K562 (cell line): ENCODE results near the gene YKT6.

ENCODE experiments used
- CBX2 ChIP-seq: fragments of 200-600 bp; sonication (generic); IDR thresholded peaks from one replicate; pipeline ENCODE4 v1.6.1; 2012; ENCODE audit warnings: mild to moderate bottlenecking, low read length, inconsistent platforms; ENCODE audit not compliant: insufficient read depth, poor library complexity, severe bottlenecking
- CBX3 ChIP-seq, 2 experiments: IDR thresholded peaks; 1 replicate in 1 of 2; 2 replicates in 1 of 2; pipeline ENCODE4 v1.6.1; 2012; ENCODE audit warnings: inconsistent platforms in 2 of 2, low read length in 2 of 2, borderline replicate concordance in 1 of 2, control low read depth in 1 of 2
- MTA2 ChIP-seq: fragments of 450-650 bp; IDR thresholded peaks from 2 replicates; pipeline ENCODE4 v1.6.1; 2016; ENCODE audit warnings: low read depth

DNA sequence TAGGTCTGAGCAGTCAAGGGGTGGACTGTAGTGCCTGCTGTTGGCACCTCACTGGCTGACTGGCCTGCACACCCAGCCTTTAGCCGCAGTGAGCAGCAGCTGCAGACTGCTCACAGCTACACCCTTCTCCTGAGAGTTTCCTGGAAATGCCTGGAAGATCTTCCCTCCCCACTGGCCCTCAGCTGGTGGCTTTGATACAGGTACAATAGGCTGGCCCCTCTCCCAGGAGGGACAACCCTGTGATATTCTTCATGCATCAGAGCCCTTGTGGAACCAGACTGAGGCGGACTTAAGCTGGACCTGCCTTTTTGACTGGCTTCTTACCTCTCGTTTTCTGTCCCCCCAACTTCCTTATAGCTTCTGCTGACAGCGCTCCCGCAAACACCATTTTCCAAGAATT lies 18.0 kb upstream of the YKT6 start:
- TF ChIP-seq MTA2 (no peak), CBX3 (IDR thresholded peaks at IDR 0.05; ENCODE audit: borderline replicate concordance in 1 of 2, low read length in 2 of 2) (no peak), CBX2 (no peak)
